Fibroblast of the aortic adventitia (primary cell): ENCODE data around the gene SIK3. TPM values are rescaled to one million over a fixed set of nuclear protein-coding genes. Genes with fewer than 3 reads are reported as not detected.
A peak's percentile ranks its signal among the peaks of the same experiment; 100 is the strongest.

Experiments
- DNase-seq: peaks from one replicate; pipeline ENCODE4 v3.0.0-alpha.2; 2010; ENCODE audit warnings: low read depth
- H3K4me3 ChIP-seq: 2 replicates; pipeline ENCODE4 v1.5.1; 2011; ENCODE audit warnings: low read depth, mild to moderate bottlenecking, control low read depth, low read length, moderate library complexity
- CTCF ChIP-seq: IDR thresholded peaks from 2 replicates; pipeline ENCODE4 v1.5.1; 2011; ENCODE audit warnings: mild to moderate bottlenecking, low read length, control low read depth, inconsistent platforms; ENCODE audit not compliant: insufficient read depth
- total RNA-seq: library from RNA; depleted of rRNA; stranded (reverse); fragments of >200 nt; gene quantifications from 2 replicates; pipeline ENCODE4 v1.2.3, GENCODE V29; 2012; ENCODE audit warnings: low replicate concordance

Gene SIK3
- total RNA-seq, 1 donor, result 18.4 TPM

DNA sequence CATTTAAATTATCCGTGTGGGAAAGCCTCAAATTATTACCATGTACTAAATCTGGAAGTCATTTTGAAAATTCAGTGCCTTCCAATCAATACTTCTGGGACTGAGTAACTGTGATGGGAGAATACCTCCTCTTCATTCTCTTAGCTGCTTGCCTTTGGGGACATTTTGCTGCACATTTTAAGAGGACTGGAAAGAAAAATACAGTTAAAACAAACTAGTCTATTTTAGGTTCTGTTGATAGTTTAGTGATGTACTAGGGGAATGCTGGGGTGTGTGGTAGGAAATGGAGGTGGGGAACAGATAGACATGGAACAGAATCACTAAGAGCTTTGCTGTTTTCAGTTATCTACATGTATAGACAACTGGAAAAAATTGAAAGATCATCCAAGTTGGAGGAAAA lies 195.1 kb downstream of the SIK3 start:
- DNase-seq, result no peak
- H3K4me3 ChIP-seq, result no peak overlapping the region
- TF ChIP-seq CTCF, result no peak

DNA sequence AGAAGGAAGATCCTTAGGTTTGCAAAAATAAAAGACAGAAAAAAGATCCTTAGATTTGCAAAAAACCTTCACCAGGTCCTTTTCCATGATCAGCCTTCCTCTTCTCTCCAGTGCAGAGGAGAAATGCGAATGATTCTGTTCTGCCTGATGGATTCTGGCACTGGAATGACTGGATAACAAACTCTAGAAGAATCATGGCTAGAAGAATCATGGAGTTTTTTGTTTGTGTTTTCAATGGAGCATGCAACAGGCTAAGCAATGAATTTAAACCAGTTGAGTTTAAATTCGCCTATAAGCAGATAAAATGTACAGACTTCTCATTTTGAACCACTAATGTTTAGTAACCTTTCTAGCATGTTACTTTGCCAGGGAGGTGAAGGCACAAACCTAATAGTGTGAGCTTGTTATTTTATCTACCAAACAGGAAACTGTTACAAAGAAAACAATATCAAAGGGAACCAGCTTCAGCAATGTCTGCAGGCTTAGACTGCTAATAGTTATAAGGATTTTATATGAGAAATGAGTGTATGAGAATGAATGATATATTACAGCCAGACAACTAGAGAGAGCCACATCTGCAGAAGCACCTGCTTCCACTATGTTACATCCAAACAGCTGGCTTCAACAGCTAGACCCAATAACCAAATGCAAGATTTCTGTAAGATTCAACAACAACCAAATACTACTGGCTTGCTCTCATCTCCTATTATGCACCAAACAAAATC lies 196.1 kb downstream of the SIK3 start:
- no peak for DNase-seq
- TF ChIP-seq CTCF, result no peak
- H3K4me3 ChIP-seq, result no peak overlapping the region

- no peak for DNase-seq
- no peak overlapping the region for H3K4me3 ChIP-seq
- TF ChIP-seq CTCF, result no peak
Measured at GRCh38 chr11:116901211-116901610, 197.0 kb downstream of the SIK3 start.

DNA sequence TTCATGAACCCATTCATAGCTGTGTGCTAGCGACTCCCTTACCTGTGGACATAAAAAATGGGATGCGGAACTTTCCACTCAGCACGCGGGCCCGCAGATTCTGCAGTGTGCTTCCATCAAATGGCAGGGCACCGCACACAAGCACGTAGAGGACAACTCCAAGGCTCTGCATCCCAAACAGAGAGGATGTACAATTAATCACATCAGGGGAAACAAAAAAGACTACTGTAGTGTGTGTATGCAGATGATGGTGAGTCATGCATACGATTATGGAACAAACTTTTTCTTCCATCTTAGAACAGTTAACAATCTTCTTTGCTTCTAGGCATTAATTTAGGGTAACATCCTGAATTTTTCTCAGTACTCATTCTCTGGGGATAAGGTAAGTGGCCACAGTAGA lies 202.0 kb downstream of the SIK3 start:
- H3K4me3 ChIP-seq, result no peak overlapping the region
- TF ChIP-seq CTCF, result no peak
- DNase-seq, result no peak

DNA sequence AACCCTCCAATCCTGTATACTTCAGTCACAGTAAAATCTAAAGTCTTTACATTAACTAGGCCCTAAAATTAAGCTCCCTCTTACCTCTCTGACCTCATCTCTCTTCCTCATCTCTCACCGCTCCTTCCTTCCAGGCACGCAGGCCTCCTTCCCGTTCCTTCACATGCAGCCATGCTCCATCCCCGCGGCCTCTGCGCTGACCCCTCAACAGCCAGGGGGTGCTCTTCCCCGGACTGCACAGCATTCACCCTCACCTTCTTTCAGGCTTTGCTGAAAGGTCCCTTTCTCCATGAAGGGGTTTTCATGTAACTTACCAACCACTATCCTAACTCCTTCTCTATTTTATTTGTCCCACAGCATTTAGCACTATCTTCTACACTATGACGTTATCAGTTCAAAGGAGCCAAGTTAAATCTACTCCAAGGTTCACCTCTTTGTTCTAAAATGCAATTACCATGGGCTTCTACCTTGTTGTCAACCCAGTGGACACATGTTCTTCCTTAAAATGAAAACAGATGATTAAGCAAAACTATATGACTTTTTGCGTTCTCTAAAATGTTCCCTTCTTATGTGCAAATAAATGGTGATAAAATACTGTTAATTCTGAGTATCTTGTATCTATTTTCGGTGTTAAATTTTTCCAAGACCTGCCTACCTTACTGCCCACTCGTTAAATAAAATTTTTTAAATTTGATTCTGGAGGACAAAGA lies 203.0 kb downstream of the SIK3 start:
- peak; percentile 40 for TF ChIP-seq CTCF

GRCh38 chr11:116893906-116894305 lies 204.3 kb downstream of the SIK3 start:
- H3K4me3 ChIP-seq, result no peak overlapping the region
- no peak for DNase-seq
- no peak for TF ChIP-seq CTCF

More for the DNA sequence above, 203.0 kb downstream of the SIK3 start:
- DNase-seq, result no peak
- H3K4me3 ChIP-seq, result no peak overlapping the region
